NCI-H146 treated with DMSO at 0.1 percent for 48 hours (cell line): ENCODE data around the gene FARSB.
"Not testable (repeated sequence)": the region's sequence is repeated elsewhere in the genome, so short reads cannot be mapped to it uniquely, and the experiment has no call there.

ENCODE experiments used
- DNase-seq: peaks from one replicate; lab custom pipeline; 2025; ENCODE audit not compliant: unreplicated experiment; lab: John Stamatoyannopoulos, UW

The FARSB gene

DNA sequence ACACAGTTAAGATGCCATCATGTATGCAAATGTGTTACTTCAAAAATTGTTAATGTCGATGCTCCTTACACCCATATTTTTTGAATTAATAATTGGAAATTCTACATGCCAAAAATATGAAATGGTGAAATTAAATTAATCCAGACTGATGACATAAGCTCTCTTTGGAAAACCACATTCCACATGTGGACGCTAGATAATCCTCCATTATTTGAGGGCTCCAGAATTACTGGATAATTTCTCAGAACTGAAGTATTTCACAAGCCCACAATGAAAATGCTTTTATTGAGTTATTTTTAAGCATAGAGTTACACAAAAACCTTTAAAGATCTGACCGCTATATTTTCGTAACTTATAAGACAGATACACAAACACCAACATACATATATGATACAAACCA, 47.8 kb downstream of the FARSB start:
- DNase-seq: no peak

DNA sequence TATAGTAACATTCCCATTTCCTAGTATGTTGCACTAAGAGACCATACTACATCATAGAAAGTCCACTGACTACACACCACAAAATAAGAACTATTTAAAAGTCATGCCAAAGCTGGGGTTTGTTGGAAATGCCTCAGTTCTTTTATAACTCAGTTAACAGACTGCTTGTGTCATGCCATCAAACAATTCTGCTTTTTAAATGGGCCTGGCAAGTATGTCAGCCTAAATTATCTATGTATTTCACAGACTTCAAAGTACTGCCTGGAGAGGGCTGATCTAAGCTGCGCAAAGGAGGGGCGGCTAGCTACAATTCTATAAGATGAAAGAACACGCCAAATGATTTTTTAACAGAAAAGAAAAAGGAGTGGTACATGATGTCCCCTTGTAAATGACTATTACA, 49.6 kb downstream of the FARSB start:
- DNase-seq: no peak

DNA sequence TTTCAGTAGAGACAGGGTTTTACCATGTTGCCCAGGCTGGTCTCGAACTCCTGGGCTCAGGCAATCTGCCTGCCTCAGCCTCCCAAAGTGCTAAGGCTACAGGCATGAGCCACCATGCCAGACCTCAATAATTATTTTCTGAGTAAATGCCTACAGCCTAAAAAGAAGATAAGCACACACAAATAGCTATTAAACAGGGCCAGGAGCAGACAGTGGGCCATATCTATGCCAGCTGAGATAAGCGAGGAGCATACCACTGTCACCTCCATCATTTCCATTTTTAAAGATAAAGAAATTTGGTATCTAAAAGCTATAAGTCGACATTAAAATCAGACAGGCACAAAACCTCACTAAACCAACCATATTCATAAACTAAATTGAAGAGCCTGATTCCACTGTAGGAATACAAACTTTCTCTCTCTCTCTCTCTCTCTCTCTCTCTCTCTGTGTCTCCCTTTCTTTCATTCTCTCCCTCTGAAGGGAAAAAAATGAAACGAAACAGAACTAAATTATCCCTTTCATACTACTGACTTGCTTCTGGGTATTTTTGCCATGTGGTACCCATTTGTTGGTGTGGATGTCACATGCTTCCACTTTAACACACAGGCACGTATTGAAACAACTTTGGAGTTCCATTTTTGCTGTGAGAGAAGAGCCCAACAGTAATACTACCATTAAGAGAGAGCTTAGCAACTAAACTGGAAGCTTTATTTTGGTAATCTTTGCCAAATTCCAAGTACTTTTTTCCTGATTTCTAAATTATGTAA, 51.0 kb downstream of the FARSB start:
- DNase-seq: no peak

DNA sequence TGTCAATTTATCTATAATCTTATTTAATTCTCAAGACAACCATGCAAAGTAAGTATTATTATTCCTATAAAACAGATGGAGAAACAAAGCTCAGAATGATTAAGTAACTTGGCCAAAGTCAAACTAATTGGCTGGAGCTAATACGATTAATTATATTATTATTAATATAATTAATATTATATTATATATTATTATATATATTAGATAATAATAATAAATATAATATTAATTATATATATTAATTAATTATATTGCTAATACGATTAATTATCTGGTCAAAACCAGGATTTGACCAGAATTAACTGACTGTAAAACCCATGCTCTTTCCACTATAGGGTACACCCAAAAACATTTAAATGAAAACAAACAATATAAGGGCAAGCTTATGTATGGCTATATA, 52.4 kb downstream of the FARSB start:
- no peak for DNase-seq

DNA sequence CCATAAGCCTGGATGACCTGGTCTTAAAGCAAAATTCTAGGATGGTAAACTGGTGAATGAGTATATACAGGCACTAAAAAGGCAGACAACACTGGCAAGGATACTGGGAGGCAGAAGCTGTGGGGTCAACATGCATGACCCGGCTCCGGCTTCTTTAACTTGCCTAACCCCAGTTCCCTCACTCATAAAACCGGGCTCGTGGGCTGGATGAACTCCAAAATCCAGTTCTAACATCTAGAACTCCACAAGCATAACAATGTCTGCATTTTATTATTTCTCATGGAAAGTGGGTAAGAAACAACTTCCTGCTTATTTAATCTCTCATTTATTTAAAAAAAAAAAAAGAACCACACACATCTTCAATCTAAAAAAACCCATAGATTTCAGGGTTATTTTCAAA, 57.3 kb downstream of the FARSB start:
- no peak for DNase-seq

DNA sequence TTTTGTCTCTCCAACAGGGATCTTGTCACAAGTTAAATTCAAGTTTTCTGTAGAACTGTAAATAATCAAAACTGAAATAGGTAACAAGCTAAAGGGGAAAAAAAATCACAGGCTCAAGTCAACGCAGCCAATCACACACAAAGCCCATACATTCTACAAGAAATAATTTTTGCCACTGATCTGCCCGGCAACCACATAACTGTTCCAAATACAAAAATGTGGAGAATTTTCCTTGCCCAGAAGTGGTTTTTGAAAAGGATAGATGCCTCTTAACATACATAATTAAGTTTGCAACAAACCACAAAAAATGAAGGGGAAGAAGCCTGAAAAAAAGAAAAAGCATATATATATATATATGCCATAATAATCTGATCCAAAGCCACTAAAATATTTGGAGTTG, 60.3 kb downstream of the FARSB start:
- no peak for DNase-seq

DNA sequence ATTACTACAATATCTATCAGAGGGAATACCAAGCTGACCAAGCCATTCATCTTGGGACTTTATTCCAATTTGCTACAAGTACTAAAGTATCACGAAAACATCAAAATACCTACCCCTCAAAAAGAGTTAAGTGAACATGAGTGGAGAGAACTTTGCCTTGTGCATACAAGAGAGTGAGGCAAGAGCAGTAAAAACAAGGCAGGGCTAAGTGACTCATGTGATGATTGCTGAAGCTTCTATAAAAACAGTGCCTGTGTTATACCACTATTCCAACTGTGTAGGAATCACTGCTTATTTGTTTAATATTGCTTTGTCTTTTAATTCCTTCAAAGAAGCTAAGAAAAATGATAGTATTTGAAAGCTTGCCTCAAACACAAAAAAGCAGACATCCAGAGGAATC, 61.2 kb downstream of the FARSB start:
- DNase-seq: no peak

DNA sequence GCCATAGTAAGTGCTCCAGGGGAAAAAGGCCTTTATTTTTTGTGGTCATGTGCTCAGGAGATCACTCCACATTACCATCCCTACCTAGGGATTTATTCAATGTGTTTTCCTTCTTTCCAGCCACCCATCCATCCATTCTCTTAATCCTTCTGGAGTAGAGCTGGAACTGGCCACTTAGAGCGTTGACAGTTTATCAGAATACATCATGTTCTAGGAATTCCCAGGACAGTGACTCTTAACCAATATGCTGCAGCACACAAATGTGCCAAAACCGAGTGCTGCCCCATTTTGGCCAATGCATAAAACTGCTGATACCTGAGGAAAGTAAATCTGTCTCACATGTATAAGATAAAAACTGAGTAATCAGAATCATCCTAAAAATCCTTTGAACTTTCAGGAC, 63.7 kb downstream of the FARSB start:
- DNase-seq: no peak

DNA sequence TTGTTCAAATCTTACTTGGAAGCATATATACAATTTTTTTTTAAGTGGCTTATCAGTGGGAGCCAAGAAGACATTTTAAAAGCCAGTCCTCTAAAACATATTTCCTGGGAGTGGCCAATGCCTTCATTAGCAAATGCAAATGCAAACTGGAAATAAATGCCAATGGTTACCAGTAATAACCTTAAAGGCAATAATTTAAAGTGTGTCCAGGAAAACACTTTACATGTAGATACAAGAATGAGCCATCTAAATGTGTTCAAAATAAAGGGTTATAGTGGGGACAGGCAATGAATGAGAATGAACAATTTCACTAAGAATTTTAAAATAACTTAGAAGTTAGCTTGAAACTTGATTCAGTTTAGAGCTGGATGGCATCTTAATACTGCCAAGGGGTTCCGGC, 64.2 kb downstream of the FARSB start:
- no peak for DNase-seq

DNA sequence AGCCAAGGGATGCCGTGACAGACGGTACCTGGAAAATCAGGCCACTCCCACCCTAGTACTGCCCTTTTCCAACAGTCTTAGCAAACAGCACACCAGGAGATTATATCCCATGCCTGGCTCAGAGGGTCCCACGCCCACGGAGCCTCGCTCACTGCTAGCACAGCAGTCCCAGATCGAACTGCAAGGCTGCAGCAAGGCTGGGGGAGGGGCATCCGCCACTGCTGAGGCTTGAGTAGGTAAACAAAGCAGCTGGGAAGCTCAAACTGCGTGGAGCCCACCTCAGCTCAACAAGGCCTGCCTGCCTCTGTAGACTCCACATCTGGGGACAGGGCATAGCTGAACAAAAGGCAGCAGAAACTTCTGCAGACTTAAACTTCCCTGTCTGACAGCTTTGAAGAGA, 71.3 kb downstream of the FARSB start:
- not testable (repeated sequence) for DNase-seq

DNA sequence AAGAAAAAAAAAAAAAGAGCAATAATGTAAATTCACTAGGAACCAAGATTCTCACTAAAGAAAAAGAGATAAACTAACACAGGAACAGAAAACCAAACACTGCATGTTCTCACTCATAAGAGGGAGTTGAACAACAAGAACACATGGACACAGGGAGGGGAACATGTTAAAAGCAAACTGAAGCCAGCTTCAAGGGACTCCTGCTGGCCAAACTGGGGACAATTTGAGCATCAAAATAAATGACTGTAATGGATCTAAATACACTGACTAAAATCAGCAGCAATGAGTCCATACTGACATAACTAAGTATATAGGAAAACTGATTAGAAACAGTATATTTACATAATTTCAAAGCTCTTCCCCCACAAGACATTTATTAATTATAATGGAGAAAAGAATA, 73.0 kb downstream of the FARSB start:
- DNase-seq: no peak

DNA sequence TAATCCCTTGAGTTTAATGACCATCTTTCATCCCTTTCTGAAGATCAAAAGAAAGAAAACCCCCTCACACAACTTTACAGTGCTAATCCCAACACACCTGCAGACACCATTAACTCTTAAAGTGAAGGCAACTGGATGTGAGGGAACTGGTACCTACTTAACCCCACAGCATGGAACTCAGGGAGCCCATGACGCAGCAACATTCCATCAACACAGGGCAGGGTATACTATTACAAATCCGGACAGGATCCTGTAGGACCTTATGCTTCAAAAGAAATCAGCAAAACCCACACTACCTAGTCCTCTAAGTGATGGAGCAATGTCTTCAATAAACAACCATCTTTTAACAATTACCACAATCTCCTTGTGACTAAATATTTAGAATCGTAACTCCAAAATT, 78.6 kb downstream of the FARSB start:
- DNase-seq: no peak

DNA sequence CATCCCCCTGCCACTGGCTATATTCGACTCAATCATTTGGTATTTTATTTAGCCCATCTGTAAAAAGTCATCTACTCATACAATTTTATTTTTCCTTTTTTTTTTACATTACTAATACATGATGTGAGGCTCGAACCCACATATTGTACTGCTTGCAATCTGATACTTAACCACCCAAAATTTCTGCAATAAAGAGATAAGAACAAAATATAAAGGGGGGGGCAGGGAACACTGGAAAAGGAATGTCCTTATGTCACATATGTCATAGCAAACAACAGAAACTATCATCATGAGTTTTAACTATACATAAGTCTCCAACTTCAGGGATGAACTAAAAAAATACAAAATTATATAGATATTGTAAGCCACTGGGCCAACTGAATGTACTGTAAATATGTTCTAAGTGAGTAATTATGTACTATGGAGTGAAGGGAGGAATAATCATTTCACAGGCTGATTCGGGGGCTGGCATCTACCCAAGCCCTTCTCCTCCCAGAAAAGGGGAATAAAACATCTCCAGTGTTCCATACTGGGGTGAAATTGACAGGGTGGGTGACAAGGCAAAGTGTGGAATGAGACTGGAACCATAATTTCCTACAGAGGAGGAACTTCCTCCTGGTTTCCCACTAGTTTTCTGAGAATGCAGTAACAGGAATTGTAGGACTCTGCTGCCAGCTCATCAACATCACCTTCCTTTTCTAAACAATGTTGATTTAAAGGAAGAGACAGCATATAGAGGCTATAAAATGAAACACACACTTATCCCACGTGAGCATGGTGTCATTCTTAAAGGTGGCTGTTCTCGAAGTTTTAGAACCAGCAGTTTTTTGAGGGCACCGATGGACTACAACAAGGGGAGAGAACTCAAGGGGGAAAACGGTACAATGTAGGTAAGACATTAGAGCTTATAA, 79.5 kb downstream of the FARSB start:
- DNase-seq: no peak

DNA sequence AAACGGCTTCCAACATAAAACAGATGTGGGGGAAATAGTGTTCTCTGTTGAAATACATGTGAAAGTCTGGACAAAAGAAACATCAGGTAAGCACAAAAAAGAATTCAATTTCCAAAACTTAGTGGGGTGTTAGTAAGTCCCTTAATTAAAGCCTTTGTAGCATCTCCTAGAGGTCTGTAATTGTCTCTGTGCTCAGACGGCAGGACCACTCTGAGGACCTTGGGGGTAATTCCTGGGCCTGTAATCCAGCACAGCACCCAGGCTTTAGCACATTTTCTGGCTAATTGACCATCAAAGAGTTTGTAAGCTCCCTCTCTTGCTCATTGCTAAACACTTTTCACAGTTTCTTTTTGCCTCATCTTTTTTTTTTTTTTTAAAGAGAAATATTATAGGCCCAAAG, 80.3 kb downstream of the FARSB start:
- no peak for DNase-seq

DNA sequence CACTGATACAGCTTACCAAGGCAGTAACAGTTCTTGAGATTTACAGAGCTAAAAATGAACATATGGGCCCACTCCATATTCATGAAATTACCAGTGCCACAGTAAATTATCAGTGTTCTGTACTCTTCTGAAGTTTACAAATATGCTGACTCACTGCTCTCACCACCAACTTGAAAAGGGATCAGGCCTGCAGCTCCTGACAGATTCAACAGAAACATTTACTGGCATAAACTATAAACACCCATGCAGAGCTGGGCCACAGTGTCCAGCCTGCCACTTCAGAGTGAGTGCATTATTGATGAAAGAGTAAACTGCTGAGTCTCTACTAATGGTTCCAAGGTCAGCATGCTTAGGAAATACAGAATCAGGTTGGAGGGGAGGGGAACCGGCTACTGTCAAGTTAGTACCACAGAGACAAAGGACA, 83.1 kb downstream of the FARSB start:
- DNase-seq: no peak

DNA sequence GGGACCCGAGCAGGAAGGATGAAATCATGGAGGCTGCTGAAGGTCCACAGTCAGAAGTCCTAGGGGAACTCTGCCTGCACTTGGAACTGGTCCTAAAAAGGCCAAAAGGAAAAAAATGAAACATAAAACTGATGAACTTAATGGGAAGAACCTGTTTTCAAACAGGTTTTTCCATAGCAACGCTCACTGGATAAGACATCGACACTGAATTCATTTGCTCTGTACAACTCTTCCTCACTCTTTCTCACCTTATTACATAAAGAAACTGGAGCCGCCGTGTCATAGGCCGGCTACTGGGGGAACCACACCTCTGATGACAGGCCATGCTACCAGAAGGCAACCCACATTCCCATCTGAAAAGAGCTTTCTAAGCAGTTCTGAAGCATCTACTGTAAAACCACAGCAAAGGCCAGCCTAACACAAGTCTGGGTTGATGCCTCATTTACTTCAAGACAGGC, 83.6 kb downstream of the FARSB start:
- no peak for DNase-seq

DNA sequence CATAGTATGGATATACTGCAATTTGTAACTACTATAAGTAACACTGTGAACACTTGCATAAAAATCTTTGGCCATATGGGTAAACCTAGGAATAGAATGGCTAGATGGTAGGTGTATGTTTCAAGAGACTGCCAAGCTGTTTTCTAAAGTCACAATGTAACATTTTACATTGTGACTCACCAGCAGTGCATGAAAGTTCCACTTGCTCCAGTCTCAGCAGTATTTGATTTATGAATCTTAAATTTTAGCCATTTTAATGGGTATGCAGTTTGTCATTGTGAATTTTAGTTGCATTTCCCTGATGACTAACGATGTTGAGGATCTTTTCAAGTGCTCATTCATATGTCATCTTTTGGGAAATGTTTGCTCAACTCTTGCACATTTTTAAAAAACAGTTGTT, 86.1 kb downstream of the FARSB start:
- no peak for DNase-seq

DNA sequence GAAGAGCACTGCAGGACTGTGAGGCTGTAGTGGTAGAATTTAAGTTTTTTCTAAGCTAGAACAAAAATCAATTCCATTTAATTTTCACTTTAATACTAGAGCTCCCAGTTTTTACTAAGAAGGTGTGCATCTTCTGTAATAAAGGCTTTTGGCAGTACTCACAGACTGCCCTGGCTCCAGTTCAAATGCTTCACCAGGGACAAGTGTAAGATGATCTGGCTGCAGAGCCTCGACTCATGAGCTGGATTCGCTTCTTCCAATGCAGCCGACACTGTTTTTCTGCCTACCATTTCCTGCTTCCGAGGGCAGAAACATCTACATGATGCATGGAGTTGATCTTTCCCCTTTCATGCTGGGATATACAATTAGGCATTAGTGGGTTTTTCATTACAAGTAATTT, 87.0 kb downstream of the FARSB start:
- no peak for DNase-seq

DNA sequence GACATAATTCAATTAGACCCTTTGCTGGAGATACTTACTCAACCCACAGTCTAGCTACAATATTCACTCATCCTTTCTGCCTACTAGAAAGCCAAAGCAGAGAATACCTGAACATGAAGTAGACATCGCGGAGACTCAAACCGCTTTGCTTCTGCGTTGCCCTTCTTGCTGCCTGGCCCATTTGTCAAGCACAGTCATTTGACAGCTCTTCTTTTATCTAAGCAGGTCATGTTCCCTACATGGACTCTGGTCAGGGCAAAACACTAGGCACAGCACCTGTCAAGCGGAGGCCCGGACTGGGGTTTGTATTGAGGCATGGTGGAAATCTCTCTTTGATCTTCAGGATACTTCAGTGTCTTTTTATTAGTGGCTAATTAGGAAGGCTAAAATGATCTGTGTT, 89.7 kb downstream of the FARSB start:
- DNase-seq: no peak

DNA sequence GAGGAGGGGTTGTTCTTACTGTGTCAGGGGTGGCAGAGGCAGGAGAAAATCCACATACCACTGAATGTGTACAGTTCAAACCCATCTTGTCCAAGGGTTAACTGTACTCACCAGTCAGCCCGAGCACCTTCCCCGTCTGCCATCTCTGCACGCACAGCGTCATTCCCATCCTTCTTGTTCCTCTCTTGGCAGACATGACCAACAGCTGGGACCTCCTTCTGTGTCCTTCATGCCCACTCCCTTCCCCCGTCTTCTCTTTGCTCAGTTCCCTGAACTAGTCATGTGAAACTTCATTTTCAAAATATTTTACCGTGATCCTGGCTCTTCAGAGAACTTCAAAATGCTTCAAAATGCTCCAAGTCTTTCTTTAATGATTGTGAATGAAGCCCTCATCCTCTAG, 92.0 kb downstream of the FARSB start:
- no peak for DNase-seq

DNA sequence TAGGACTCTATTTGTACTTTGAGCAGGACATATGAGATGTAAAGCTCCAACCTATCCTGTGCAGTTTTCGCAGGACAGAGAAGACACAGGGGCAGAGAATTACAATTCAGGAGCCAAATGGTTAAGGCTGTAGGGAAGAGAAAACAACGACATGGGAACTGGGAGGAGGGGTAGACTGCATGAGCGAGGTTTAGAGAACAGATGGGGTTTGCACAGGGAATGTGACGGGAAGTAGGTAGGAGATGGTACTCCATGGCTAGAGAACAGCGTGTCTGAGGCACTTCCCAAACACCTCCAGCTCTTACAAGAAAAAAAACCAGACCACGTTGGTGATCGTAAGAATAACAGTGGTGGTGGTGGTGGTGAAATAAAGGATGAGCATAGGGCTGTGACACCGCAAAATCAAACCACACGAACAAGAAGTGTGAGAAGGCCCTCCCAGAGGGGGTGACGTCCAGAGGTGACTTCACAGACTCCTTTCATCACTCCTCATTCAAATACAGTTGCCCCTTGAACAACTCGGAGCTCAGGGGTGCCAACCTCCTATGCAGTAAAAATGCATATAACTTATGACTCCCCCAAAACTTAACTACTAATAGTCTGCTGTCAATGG, 92.7 kb downstream of the FARSB start:
- DNase-seq: no peak
